Right forelimb (tissue), 1 donor: ENCODE results near the gene CACNA1F.

Experiments used
- DNase-seq: peaks from one replicate; pipeline ENCODE4 v3.0.0-alpha.2; 2018

CACNA1F gene

DNA sequence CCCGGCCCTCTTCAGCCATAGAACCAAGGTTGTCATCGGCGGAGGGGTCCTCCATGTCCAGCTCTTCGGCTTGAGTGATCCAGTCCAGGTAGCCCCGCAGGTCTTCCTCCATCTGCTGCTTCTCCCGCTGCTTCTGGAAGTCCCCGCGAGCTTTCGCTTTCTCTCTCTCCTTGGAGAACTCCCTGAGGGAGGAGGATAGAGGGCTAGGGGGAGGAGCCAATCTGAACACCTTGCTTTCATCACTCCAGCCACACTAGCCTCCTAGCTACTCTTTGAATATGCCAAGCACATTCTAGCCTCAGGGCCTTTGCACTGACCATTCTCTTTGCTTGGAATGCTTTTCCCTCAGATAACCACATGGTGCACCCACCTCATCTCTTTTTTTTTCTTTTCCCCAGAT is 6.2 kb downstream of the CACNA1F start:
- DNase-seq, result no peak

DNA sequence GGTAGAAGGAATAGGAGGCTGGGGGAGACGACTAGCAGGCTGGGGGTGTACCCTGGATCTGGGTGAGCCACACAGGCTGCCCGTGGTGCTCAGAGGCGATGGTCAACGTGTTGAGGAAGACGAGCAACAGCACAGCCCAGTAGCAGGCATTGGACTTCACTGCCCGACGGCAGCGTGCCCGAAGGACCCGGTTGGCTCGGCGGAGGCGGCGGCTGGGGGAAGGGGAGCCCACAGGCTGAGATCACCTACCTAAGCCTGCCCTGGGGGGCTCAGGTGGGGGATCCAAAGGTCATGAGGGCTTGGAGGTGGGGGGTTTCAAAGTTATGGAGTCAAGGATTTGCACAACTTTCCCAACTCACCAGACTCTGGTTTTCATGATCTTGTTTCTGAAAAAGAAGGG is 7.3 kb downstream of the CACNA1F start:
- no peak for DNase-seq

DNA sequence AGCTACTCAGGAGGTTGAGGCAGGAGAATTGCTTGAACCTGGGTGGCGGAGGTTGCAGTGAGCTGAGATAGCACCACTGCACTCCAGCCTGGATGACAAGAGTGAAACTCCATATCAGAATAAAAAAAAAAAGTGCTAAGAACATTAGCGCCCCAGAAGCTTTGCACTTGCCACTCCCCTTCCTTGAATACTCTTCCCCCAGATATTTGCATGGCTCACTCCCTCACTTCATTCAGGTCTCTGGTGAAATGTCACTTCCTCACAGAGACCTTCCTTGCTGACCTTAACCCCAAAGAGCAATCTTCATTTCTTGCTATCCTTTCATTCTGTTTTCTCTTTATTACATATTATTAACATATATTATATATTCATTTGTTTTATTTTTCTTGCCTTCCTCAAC is 11.3 kb downstream of the CACNA1F start:
- no peak for DNase-seq

DNA sequence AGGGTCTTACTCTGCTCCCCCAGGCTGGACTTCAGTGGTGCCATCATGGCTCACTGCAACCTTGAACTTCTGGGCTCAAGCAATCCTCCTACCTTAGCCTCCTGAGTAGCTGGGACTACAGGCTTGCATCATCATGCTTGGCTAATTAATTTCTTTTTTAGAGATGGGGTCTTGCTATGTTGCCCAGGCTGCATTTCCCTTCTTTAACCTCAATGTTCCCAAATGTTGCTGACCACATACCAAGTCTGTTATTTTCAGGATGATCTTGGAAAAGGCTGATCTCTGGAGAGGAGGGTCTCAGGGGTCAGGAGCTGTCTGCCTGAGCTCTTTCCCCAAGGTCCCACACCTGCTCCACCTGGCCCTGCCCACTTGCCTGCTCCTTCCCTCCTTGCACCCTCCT is 13.0 kb downstream of the CACNA1F start:
- DNase-seq, result no peak

DNA sequence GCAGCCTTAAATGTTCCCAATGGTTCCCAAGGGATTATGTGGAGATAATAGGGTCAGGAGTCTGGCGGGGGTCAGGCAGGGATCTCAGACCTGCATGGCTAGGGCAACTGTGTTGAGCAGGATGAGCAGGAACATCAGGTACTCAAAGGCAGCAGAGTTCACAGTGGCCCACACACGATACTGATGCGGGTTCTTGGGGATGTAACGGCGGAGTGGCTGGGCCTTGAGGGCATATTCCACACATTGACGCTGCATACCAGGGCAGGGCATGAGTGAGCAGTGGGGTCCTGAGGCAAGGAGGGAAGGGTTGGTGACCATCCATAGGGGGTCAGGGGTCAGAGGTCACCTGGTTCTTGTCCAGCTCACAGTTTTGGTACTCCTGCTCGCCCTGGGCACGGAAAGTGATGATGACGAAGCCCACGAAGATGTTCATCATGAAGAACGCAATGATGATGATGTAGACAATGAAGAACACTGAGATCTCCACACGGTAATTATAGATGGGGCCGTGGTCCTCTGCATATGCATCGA is 18.1 kb downstream of the CACNA1F start:
- no peak for DNase-seq

DNA sequence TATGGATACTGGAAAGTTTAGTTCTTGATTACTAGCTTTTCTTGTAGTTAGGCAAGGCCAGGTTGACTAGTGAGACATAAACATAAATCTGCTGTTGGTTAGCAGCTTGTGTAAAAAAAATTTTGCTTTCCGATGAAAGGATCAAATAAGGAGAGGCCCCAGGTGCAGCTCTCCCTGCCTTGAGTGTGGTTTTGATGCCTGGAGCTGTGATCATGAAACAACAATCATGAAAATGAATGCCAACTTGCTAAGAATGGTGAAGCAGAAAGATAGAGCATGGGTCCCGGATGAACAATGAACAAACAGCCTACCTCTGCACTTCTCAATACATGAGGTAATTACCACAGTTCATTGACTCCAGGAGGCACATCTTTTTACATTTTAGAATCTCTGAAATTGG is 18.7 kb downstream of the CACNA1F start:
- DNase-seq, result no peak

DNA sequence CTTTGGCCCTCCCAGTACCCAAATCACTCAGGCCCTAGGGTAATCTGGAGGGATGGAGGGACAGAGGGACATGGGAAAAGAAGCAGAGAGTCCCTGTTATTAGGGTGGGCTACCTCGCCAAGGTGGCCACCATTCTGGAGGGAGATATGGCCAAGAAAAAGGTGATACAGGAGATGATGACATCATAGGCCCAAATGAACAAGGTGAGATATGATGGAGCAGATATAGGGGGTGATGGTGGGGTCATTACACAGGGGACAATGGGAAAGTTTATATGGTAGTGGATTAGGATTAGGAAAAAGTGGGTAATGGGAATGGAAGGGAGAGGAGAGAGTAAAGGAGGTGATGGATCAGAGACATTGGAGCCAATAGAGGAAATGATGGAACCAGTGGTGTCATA is 20.3 kb downstream of the CACNA1F start:
- no peak for DNase-seq

DNA sequence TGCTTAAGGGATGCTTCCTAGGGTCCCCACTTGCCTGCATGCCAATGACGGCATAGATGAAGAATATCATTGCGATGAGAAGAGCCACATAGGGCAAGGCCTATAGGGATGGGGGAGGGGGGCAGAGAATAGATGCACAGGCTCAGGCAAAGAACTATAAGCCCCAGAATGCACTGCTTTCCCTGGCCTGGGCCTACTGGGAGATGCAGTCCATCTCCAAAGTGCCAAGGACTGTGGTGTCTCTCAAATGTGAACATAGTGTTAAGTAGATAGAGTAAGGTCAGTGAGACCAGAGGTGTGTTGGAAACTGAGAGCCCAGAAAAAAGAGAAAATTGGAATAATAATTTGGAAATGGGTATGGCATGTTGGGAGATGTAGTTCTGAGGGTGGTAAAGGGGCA is 20.9 kb downstream of the CACNA1F start:
- no peak for DNase-seq

DNA sequence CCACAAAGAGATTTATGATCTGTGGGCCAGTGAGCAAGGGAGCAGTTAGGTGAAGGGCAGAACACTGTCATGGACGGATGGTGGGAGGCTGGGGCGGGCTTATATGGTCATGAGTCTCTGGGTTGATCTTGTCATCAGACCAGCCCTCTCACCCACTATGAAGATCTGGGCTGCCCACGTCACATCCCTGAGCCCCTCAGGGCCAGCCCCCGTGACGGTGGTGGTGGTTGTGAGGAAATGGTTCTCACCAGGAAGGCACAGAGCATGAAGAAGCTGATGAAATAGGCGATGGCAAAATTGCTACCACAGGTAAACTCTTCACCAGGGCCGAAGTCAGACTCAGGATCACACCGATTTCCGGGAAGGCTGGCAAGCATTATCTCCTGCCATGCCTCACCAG is 22.1 kb downstream of the CACNA1F start:
- DNase-seq, result no peak

DNA sequence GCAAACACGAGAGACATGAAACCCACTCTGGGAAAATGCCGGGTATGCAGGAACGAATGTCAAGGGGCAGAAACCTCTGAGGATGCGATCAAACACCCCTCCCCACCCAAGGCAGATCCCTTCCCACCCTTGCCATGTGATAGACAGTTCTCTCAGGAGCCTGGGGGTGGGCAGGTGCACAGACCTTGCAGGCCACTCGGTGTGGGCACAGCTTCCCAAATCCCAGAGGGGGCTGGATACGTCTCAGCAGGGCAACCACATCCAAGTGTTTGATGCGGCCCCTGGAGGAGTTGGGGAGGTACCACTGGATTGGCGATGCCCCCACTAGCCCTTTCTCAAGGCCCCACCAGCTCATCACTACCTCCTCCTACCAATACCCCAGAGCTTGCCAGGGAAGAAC is 22.7 kb downstream of the CACNA1F start:
- no peak for DNase-seq

DNA sequence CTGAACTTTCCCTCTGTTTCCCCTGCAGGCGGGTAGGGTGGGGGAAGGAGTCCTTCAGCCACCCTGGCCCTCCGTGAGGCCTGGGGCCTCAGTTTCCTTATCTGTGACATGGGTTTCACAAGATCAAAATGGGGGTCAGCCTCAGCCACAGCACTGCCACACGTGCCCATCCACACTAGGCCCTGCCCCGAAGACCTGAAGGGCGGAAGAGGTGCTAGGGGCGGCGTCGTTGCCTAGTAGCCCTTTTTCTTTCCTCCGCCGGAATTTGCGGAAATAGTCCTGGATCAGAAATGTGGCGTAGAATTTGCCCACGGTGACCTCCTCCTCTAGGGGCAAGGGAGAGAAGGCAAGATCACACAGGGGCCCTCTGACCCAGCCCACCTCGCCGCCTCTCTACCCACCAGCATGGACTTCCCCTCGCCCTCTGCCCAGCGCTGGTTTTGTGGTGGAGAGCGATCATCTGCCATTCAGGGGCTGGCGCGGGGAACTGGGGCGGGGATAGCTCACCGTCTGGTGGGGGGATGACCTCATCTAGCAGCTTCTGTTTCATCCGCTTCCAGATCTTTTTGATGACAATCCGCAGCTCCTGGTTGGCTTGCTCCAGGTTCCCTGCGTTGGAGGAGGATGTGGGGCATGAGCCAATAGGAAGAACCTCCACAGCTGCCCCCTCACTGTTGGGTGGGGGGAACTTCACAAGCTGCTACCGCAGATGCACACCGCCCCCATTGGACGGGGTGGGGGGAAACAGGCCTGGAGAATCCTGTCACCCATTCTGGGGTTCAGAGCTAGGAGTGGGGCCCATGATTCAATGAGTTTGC is 23.5 kb downstream of the CACNA1F start:
- no peak for DNase-seq

DNA sequence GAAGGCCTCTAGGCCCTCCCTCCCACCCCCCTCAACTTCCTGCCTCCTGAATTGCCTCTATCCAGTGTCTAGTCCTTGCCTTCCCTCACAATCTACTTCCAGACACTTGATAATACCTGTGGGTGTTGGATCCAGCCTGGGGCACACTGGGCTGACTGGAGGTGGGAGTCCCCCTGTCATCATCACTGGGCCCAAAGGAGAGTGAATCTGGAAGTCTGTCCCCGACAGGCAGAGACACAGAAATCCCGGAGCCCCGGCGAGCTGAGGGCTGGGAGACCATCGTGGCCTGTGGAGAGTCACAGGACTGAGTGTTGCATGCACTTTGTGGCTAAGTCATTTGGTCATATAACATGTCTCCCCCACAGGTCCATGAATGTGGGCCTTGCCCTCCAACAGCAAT is 24.7 kb downstream of the CACNA1F start:
- DNase-seq, result no peak

DNA sequence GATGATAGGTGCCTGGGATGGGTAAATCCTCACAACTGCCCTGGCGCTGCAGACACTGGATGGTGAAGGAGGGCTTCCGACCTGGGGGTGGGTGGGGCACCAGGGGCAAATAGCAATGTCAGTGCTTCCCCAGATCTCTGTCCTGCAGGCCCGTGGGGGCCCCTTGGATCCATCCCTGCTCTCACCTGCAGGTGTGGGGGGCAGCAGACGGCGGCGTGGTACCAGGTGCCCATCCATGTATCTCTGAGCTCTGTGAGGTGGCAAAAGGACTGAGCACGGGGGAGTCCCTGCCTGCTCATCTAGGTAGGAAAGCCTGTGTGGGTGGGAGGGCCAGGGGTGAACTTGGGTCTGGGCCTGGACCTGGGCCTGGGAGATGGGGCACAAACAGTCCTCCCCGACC is 26.6 kb downstream of the CACNA1F start:
- no peak for DNase-seq

DNA sequence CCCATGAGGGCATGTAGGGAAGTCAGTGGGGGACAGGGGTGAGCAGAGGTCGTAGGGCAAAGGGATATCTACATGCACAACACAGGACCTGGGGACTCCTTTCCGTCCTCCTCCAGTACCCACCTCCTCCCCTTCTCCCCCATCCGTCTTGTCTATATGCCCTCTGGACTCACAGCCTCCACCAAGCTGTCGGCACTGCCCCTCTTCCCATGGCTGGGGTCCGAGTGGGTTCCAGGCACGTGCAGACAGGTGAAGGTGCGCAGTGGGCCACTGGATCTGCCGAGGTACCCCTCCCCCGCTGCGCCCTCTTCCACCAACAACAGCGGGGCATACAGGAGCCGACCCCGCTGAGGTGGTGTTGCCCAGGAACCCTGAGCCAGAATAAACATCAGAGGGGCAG is 27.7 kb downstream of the CACNA1F start:
- DNase-seq, result no peak

DNA sequence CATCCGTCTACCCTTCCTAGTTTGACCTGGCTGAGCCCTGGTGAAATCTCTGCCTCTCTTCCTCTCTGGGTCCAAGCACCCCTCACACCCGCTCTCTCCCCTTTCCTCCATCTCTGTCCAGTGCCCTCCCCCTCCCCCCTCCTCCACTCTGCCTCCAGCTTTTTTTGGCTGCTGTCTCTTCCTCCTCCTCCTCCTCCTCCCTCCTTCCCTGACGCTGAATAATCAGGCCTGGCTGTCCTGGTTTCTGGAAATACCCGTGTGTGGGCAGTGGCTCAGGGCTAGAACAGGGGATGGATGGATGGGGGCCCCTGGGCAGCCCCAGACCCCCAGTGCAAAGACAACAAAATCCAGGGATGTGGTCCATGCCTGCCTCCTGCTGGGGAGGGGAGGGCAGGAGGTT is 28.4 kb downstream of the CACNA1F start:
- DNase-seq, result no peak

DNA sequence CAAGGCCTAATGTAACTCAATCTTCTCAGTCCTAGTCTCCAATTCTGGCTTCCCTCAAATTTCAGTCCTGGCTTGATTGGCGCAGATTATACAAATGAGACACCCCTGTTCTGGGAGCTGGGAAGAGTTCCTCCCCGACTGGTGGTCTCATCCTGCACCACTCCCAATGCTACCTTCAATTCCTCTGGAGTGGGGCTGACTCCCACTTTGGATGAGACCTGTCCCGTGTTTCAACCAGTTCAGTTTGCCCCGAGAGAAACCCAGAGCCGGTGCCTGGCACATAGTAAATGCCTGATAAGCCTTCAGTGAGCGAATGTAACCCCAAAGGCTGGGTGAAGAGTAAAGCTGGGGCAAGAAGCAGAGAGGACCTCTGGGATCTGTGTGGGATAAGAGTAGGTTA is 29.1 kb downstream of the CACNA1F start:
- no peak for DNase-seq

DNA sequence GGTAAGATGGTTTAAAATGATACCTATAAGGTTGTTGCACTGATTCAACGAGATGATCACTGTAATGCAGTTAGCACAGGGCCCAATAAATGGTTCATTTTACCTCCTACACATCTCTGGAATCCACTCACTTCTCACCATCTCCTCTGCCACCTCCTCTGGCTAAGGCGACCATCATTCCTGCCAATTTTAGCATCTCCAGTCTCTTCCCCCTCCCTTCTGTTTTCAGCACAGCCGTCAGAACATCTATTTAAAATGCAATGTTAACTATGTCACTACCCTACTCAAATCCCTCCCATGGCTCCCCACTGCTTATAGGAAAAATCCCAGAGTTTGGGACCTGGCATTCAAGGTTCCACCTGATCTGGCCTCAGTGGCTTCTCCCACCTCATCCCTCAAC is 29.6 kb downstream of the CACNA1F start:
- no peak for DNase-seq

DNA sequence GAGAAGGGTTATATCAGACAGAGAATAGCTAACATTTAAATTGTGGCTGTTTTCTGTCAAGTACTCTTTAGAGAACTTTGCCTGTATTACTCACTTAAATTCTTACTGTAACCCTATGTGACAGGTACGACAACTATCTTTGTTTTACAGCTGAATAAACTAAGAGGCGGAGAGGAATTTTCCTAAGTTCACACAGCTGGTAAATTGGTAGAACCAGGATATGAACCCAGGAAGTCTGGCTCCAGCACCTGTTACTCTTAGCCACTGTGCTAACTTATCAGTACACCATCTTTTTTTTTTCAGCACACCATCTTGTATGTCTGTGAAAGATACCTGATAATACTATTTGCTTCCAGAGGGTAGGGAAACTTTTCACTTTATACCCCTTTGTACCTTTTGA is 31.1 kb downstream of the CACNA1F start:
- no peak for DNase-seq

DNA sequence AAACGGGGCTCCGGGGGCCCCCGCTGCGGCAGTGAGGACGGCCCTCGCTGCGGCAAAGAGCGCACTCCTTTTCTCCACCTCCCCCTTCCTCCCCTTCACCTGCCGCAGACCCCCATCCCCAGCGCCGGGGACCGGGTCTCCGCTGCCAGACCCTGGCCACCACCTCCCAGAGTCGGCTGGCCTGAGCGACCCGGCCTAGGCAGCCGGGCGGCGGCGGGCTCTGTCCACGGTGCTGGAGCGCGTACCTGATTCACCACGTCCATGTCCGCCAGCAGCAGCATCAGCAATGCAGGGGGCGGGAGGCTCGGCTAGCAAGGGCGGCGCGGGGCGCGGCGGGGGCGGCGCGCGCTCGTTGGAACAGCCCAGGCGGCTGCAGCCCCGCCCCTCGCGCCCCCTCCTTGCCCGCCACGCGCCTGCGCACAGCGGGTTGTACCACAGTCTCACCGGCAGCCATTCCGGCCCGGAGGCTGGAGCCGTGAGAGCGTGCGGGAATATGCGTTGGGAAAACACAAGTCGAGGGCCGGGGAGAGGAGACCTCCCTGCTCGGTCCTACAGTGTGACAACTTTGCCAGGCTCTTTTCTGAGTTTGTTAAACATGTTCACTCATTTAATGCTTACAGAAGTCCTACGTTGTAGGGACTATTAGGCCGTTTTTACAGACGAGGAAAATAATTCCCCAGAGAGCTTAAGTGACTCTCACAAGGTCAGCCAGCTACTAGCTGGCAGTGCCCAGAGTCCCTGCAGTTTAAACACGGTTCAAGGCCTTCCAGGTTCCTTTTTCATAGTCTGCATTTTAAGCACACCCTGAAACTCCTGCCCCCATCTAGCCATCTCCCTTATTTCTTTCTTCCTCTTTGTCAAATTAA is 33.0 kb downstream of the CACNA1F start, which contains the start of gene SYP:
Gene SYP (minus strand): TSS at position 288 of the 866 bp plus-strand sequence. CDS start 7 bp downstream, at position 281.
- peak; percentile 88 for DNase-seq

DNA sequence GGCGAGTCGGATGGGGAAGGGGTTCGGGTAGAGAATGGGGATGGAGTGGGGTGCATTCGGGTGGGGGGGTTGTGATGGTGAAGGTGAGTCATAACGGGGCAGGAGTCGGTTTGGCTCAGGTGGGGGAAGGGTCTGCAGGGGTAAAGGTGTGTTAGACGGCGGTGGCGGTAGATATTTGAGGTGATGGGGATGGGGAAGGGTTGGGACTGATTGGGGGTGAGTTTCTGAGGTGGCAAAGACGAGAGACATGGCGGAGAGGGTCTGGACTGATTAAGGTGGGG is 33.9 kb downstream of the CACNA1F start:
- no peak for DNase-seq

DNA sequence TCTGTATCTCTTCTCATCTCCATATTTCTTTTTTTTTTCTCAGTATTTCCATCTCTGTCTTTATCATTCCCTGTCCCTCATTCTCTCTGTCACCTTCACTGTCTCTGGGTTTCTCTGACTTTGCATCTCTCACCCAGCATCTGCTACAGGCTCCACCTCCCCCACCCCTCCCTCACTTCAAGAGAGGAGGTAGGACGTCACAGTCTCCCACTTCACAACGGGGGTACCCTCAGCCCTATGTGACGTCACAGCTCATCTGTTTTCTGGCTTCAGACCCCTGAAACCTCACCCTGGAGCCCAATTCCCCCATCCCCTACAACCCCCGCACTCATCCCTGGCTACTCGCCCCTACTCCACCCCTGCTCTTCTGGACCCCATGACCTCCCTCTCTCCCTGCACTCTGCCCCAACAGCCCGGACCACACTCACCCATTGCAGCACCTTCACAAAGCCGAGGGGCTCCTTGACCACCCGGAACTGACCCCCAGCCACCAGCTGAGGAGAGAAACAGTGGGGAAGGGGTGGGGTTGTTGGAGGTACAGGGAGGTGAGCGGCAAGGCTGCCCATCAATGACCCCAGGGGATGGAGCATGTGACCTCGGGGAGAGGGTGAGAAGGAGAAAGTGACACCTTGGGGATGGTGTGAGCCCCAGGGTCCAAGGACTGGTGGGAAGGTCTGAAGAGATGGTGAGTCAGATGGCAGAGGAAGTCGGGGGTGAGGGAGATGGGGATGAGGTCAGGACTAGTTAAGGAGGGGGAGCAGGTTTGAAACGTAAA is 34.4 kb downstream of the CACNA1F start:
- no peak for DNase-seq

DNA sequence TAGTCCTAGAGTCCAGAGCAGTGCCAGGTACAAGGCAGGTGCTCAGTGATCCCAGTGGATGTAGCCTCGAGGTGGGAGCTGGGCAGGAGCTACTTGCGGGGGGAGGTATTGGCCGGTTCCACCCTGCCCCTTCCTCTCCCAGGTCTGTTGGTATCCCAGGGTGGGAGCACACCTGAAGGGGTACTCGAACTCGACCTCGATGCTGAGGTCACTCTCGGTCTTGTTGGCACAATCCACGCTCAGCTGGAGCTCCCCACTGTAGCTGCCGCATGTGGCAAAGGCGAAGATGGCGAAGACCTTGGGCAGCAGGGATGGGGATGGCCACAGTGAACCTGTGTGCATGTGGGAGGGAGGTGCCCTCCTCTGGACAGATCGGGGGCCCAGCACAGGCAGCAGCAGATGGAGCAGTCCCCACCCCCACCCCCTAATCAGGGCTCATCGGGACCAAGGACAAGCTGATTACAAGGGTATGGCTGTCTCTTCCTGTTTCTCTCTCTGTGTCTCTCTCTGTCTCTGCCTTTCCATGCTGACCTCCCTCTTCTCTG is 35.5 kb downstream of the CACNA1F start:
- no peak for DNase-seq

DNA sequence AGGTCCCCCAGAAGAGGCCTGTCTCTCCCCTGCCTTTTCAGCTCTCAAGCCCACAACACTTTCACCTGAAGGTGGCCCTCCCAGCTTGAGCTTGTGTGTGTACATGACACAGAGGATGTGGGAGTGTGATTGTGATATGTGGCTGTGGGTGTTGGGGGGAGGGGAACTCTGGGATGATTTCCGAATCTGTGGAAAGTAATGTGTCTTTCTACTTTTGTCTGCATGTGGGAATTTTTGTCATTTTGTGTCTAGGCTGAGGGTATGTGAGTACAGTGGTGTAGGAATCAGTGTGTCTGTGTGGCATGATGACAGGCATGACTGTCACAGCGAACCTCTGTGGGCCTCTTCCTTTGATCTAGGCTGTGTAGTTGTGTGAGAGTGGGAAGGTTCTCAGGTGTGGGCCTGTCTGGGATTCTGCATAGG is 39.6 kb downstream of the CACNA1F start:
- DNase-seq, result no peak
